LNCaP clone FGC (cell line): Measurements from ENCODE around the gene AK8.

Experiments
- DNase-seq: peaks from one replicate; pipeline ENCODE4 v3.0.0-alpha.2; 2011; ENCODE audit warnings: low read depth
- H3K4me3 ChIP-seq: 2 replicates; pipeline ENCODE4 v1.5.1; 2011; ENCODE audit warnings: mild to moderate bottlenecking, low read depth, low read length, control low read depth
- CTCF ChIP-seq: IDR thresholded peaks from 2 replicates; pipeline ENCODE4 v1.5.1; 2012; ENCODE audit warnings: mild to moderate bottlenecking; ENCODE audit not compliant: control insufficient read depth, insufficient read depth; ENCODE audit errors: extremely low read depth

The AK8 gene

GRCh38 chr9:132768932-132769905 lies 108.9 kb downstream of the AK8 start:
- H3K4me3 ChIP-seq, result peak overlapping the region; percentile 49
- no peak for TF ChIP-seq CTCF
- no peak for DNase-seq

GRCh38 chr9:132763574-132763973 lies 114.5 kb downstream of the AK8 start:
- DNase-seq, result no peak
- TF ChIP-seq CTCF, result no peak
- no peak overlapping the region for H3K4me3 ChIP-seq

- DNase-seq, result no peak
- TF ChIP-seq CTCF, result no peak
- H3K4me3 ChIP-seq, result no peak overlapping the region
These were observed 115.2 kb downstream of the AK8 start for GRCh38 chr9:132762896-132763295.

- H3K4me3 ChIP-seq, result no peak overlapping the region
- no peak for DNase-seq
- TF ChIP-seq CTCF, result no peak
These were observed 116.5 kb downstream of the AK8 start for GRCh38 chr9:132761602-132762001.

GRCh38 chr9:132760057-132760456 lies 118.0 kb downstream of the AK8 start:
- DNase-seq, result no peak
- no peak overlapping the region for H3K4me3 ChIP-seq
- no peak for TF ChIP-seq CTCF

- TF ChIP-seq CTCF, result no peak
- no peak overlapping the region for H3K4me3 ChIP-seq
- DNase-seq, result no peak
These were observed 121.1 kb downstream of the AK8 start for GRCh38 chr9:132757016-132757415.
